ENCODE results near the gene RYR2.
A peak's percentile ranks its signal among the peaks of the same experiment; 100 is the strongest.

RYR2 gene

GRCh38 chr1:237383791-237384190 is 341.8 kb downstream of the RYR2 start:
- DNase-seq = peak; percentile 33

- DNase-seq = no peak
Observed at GRCh38 chr1:237384213-237384612, 342.2 kb downstream of the RYR2 start.

GRCh38 chr1:237386362-237387143 is 344.6 kb downstream of the RYR2 start:
- DNase-seq = no peak

GRCh38 chr1:237387144-237387505 is 345.1 kb downstream of the RYR2 start:
- DNase-seq = no peak

GRCh38 chr1:237390823-237391222 is 348.8 kb downstream of the RYR2 start:
- DNase-seq = no peak

GRCh38 chr1:237393632-237394031 is 351.6 kb downstream of the RYR2 start:
- no peak for DNase-seq

GRCh38 chr1:237394281-237394680 is 352.3 kb downstream of the RYR2 start:
- DNase-seq = no peak

GRCh38 chr1:237396426-237396825 is 354.4 kb downstream of the RYR2 start:
- DNase-seq = no peak

- no peak for DNase-seq
Observed at GRCh38 chr1:237398751-237399150, 356.8 kb downstream of the RYR2 start.

GRCh38 chr1:237405912-237406311 is 363.9 kb downstream of the RYR2 start:
- no peak for DNase-seq

- no peak for DNase-seq
Observed at GRCh38 chr1:237411621-237412020, 369.6 kb downstream of the RYR2 start.

GRCh38 chr1:237416924-237417655 is 375.1 kb downstream of the RYR2 start:
- DNase-seq = no peak

- no peak for DNase-seq
Observed at GRCh38 chr1:237428809-237429208, 386.8 kb downstream of the RYR2 start.

GRCh38 chr1:237429252-237429651 is 387.3 kb downstream of the RYR2 start:
- no peak for DNase-seq

- no peak for DNase-seq
Observed at GRCh38 chr1:237431448-237431847, 389.5 kb downstream of the RYR2 start.

GRCh38 chr1:237440346-237440745 is 398.4 kb downstream of the RYR2 start:
- DNase-seq = no peak

GRCh38 chr1:237444120-237444790 is 402.3 kb downstream of the RYR2 start:
- DNase-seq = no peak

- DNase-seq = no peak
Observed at GRCh38 chr1:237448042-237448441, 406.1 kb downstream of the RYR2 start.

GRCh38 chr1:237457573-237457972 is 415.6 kb downstream of the RYR2 start:
- DNase-seq = no peak

- DNase-seq = no peak
Observed at GRCh38 chr1:237467320-237467719, 425.3 kb downstream of the RYR2 start.

GRCh38 chr1:237470712-237471338 is 428.8 kb downstream of the RYR2 start:
- peak; percentile 40 for DNase-seq

- DNase-seq = no peak
Observed at GRCh38 chr1:237471377-237471776, 429.4 kb downstream of the RYR2 start.

GRCh38 chr1:237471956-237472355 is 430.0 kb downstream of the RYR2 start:
- no peak for DNase-seq
